ENCODE data around the gene SRPK2. TPM values are rescaled to one million over a fixed set of nuclear protein-coding genes. Genes with fewer than 3 reads are reported as not detected.

The SRPK2 gene
- total and polyA plus RNA-seq, 2 of the 8 experiments (the other 6 are each of a cell fraction or from before 2014, with no cell fraction given), result 10.0 to 47.1 TPM

GRCh38 chr7:105297309-105297708 lies 91.4 kb downstream of the SRPK2 start (continued):
- no peak for TF ChIP-seq TEAD4 (IDR thresholded peaks at IDR 0.05; ENCODE audit: low read depth, low read length)
- no peak for TF ChIP-seq PHF8 (conservative IDR thresholded peaks at IDR 0.05; ENCODE audit: low read depth, low read length)
- TF ChIP-seq KDM1A (IDR thresholded peaks at IDR 0.05; ENCODE audit: borderline replicate concordance, low read length), result no peak
- no peak for TF ChIP-seq YY1 (IDR thresholded peaks at IDR 0.05; ENCODE audit: low read depth, low read length)
